ENCODE data around the gene AOPEP. TPM values are rescaled to one million over a fixed set of nuclear protein-coding genes. Genes with fewer than 3 reads are reported as not detected.

The AOPEP gene
- total RNA-seq, 1 experiment from 2014 or later = 32.4 TPM

DNA sequence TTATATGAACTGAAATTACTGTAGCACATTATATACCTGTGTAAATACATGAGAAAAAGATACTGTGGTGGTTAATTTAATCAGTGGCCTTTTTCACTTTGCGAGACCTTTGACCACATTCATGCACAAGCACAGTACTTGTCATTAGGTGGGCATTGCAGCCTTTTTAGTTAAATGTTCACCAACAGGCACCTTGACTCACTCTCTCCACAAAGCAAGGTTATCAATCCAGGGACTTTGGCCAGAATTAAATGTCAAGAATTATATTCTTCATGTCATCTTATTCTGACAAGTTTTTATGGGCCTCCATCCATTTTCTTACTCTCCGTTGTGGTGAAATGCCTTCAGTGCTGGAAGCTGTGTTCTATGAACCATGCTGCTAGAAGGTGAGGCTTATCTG, 72.2 kb downstream of the AOPEP start:
- intact Hi-C loops (cut with micrococcal nuclease) = no loop called here
- no peaks in the 10 kb centered on the region for H3K27me3 Mint-ChIP-seq (ENCODE audit: insufficient read depth, unreplicated experiment)
- H3K4me3 Mint-ChIP-seq (ENCODE audit: unreplicated experiment) = no peak overlapping the region
- ChIA-PET POLR2A (interaction anchor here (0.9 to 11.0 kb wide), 5 partner anchors 15 to 220 kb away, joined by 3 to 157 read pairs (median 6); no protein-coding TSS in a partner anchor), CTCF (interaction anchor here (1.0 to 1.7 kb wide), 2 partner anchors 15 to 333 kb away, joined by 5 read pairs; no protein-coding TSS in a partner anchor)
- peaks cover 27% of the 10 kb centered on the region for H3K4me1 Mint-ChIP-seq (ENCODE audit: insufficient read depth, unreplicated experiment)
- no peak for DNase-seq (ENCODE audit: unreplicated experiment)
- no peaks in the 10 kb centered on the region for H3K9me3 Mint-ChIP-seq (ENCODE audit: unreplicated experiment)
- TF ChIP-seq, protein P1, sequence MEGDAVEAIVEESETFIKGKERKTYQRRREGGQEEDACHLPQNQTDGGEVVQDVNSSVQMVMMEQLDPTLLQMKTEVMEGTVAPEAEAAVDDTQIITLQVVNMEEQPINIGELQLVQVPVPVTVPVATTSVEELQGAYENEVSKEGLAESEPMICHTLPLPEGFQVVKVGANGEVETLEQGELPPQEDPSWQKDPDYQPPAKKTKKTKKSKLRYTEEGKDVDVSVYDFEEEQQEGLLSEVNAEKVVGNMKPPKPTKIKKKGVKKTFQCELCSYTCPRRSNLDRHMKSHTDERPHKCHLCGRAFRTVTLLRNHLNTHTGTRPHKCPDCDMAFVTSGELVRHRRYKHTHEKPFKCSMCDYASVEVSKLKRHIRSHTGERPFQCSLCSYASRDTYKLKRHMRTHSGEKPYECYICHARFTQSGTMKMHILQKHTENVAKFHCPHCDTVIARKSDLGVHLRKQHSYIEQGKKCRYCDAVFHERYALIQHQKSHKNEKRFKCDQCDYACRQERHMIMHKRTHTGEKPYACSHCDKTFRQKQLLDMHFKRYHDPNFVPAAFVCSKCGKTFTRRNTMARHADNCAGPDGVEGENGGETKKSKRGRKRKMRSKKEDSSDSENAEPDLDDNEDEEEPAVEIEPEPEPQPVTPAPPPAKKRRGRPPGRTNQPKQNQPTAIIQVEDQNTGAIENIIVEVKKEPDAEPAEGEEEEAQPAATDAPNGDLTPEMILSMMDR (IDR thresholded peaks at IDR 0.05; ENCODE audit: unreplicated experiment) = no peak
- no TSS peak for BruUV-seq (replicated peaks)
- no peak overlapping the region for H3K27ac Mint-ChIP-seq (ENCODE audit: low read depth, unreplicated experiment)
- peaks cover 6% of the 10 kb centered on the region for H3K36me3 Mint-ChIP-seq (ENCODE audit: insufficient read depth, unreplicated experiment)

DNA sequence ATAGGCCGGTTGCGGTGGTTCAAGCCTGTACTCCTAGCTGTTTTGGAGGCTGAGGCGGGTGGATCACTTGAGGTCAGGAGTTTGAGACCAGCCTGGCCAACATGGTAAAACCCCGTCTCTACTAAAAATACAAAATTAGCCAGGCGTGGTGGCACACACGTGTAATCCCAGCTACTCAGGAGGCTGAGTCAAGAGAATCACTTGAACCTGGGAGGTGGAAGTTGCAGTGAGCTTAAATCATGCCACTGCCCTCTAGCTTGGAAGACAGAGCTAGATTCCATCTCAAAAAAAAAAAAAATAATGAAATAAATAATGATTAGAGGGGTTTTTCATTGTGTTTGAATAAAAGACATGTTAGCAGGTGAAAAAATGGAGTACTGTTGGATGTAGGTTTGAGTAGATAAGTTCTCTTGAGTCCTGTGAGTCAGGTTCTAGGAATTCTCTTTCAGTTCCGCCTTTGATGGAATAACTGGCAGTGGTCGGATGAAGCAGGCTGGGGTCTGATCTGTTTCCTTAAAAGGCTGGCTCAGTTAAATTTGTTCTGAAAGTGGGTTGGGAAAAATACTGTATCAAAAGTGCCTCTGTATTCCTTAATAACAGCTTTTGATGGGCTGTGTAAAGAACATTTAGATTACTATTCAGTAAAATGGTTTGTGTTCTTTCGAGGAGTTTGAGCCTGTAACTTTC, 73.2 kb downstream of the AOPEP start:
- peaks cover 6% of the 10 kb centered on the region for H3K36me3 Mint-ChIP-seq (ENCODE audit: insufficient read depth, unreplicated experiment)
- TF ChIP-seq, protein P1 (IDR thresholded peaks at IDR 0.05; ENCODE audit: unreplicated experiment) = no peak
- DNase-seq (ENCODE audit: unreplicated experiment) = peak; percentile 58
- no peaks in the 10 kb centered on the region for H3K27me3 Mint-ChIP-seq (ENCODE audit: insufficient read depth, unreplicated experiment)
- intact Hi-C loops (cut with micrococcal nuclease) = loop anchor here (10.0 kb wide), 1 partner anchor 65 kb away; no protein-coding TSS in a partner anchor
- H3K27ac Mint-ChIP-seq (ENCODE audit: low read depth, unreplicated experiment) = peak overlapping the region; percentile 94
- peak overlapping the region; percentile 72 for H3K4me3 Mint-ChIP-seq (ENCODE audit: unreplicated experiment)
- POLR2A ChIA-PET = interaction anchor here (0.6 to 11.0 kb wide), 12 partner anchors 16 to 268 kb away, joined by 3 to 157 read pairs (median 9); no protein-coding TSS in a partner anchor
- H3K4me1 Mint-ChIP-seq (ENCODE audit: insufficient read depth, unreplicated experiment) = peaks cover 36% of the 10 kb centered on the region
- BruUV-seq (replicated peaks) = no TSS peak
- CTCF ChIA-PET = interaction anchor here (0.6 to 1.7 kb wide), 3 partner anchors 16 to 332 kb away, joined by 3 to 5 read pairs (median 3); no protein-coding TSS in a partner anchor
- no peaks in the 10 kb centered on the region for H3K9me3 Mint-ChIP-seq (ENCODE audit: unreplicated experiment)

DNA sequence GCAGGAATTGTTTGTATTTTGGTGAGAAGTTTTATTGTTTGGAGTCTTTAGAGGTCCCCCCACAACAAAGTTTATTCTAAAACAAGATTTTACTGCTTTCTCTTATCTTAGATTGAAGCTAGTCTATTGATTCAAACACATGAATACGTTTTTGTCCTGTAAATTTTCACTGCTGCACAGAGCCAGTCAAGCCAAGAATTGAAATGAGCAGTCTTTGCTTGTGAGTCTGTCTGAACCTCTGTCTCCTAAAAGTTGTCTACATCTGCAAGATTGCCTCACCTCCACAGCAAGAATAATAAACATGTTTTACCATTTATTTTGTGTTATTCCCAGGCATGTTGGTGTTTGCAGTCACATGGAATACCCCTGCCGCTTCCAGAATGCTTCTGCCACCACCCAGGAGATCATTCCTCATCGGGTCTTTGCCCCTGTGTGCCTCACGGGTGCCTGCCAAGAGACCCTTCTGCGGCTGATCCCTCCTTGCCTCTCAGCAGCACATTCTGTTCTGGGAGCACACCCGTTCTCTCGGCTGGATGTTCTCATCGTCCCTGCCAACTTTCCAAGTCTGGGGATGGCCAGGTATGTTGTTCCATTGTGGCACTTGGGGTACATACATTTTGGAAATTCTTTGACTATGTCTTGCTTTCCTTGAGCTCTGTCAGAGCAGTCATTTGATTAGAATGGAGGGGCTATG, 74.1 kb downstream of the AOPEP start:
- DNase-seq (ENCODE audit: unreplicated experiment) = peak; percentile 49
- H3K27me3 Mint-ChIP-seq (ENCODE audit: insufficient read depth, unreplicated experiment) = no peaks in the 10 kb centered on the region
- H3K27ac Mint-ChIP-seq (ENCODE audit: low read depth, unreplicated experiment) = peak overlapping the region; percentile 94
- ChIA-PET CTCF (interaction anchor here (0.5 to 6.3 kb wide), 6 partner anchors 9 to 331 kb away, joined by 3 to 35 read pairs (median 4); no protein-coding TSS in a partner anchor), POLR2A (interaction anchor here (0.6 to 11.0 kb wide), 18 partner anchors 10 to 267 kb away, joined by 3 to 157 read pairs (median 9); no protein-coding TSS in a partner anchor)
- H3K4me3 Mint-ChIP-seq (ENCODE audit: unreplicated experiment) = peak overlapping the region; percentile 72
- peaks cover 42% of the 10 kb centered on the region for H3K4me1 Mint-ChIP-seq (ENCODE audit: insufficient read depth, unreplicated experiment)
- H3K36me3 Mint-ChIP-seq (ENCODE audit: insufficient read depth, unreplicated experiment) = peaks cover 6% of the 10 kb centered on the region
- intact Hi-C loops (cut with micrococcal nuclease) = loop anchor here (10.0 kb wide), 1 partner anchor 64 kb away; no protein-coding TSS in a partner anchor
- no peaks in the 10 kb centered on the region for H3K9me3 Mint-ChIP-seq (ENCODE audit: unreplicated experiment)
- TF ChIP-seq, protein P1 (IDR thresholded peaks at IDR 0.05; ENCODE audit: unreplicated experiment) = no peak
- BruUV-seq (replicated peaks) = no TSS peak

DNA sequence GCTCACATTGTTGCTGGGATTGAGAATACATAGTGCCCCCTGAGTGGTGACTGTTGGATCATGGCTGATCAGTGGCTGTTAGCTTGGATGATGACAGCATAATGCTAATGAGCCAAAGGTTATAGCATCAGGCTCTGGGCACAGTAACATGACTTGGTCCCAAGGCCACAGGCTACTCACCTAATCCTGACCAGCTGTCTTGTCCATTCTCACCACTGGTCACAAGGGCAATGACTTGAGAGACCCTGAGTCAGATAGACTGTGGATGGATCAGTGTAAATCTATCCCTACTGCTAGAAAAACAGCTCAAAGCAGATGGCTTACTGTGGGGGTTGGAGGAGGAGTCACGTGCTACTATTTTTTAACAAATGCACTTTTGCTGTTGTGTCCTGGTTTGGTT, 74.7 kb downstream of the AOPEP start:
- H3K4me1 Mint-ChIP-seq (ENCODE audit: insufficient read depth, unreplicated experiment) = peaks cover 47% of the 10 kb centered on the region

More for the DNA sequence above, 74.7 kb downstream of the AOPEP start:
- CTCF ChIA-PET = interaction anchor here (0.7 to 6.3 kb wide), 6 partner anchors 10 to 132 kb away, joined by 3 to 35 read pairs (median 4); no protein-coding TSS in a partner anchor
- POLR2A ChIA-PET = interaction anchor here (0.6 to 11.0 kb wide), 22 partner anchors 9 to 272 kb away, joined by 3 to 157 read pairs (median 5); partner anchors contain the start of gene AOPEP
- Mint-ChIP-seq H3K27ac (ENCODE audit: low read depth, unreplicated experiment) (peak overlapping the region; percentile 94), H3K36me3 (ENCODE audit: insufficient read depth, unreplicated experiment) (peaks cover 6% of the 10 kb centered on the region), H3K4me3 (ENCODE audit: unreplicated experiment) (peak overlapping the region; percentile 72), H3K9me3 (ENCODE audit: unreplicated experiment) (no peaks in the 10 kb centered on the region), H3K27me3 (ENCODE audit: insufficient read depth, unreplicated experiment) (no peaks in the 10 kb centered on the region)
- intact Hi-C loops (cut with micrococcal nuclease) = loop anchor here (10.0 kb wide), 1 partner anchor 64 kb away; no protein-coding TSS in a partner anchor
- TF ChIP-seq, protein P1 (IDR thresholded peaks at IDR 0.05; ENCODE audit: unreplicated experiment) = no peak
- BruUV-seq (replicated peaks) = TSS peak; percentile 8
- no peak for DNase-seq (ENCODE audit: unreplicated experiment)

Measured in MCF 10A (cell line).